GM21529 (cell line): ENCODE data around the gene FIZ1.
A peak's percentile ranks its signal among the peaks of the same experiment; 100 is the strongest.

Experiments used
- ATAC-seq: cut with Tn5 transposase; IDR thresholded peaks from one replicate; pipeline ENCODE4 v1.9.1; 2021; ENCODE audit not compliant: unreplicated experiment

FIZ1 gene

GRCh38 chr19:55599468-55599841 lies at the start of gene FIZ1:
TSS of gene FIZ1 (minus strand) at chr19:55599517. CDS start at chr19:55597865, 1,652 bp downstream.
- peak; percentile 45 for ATAC-seq

- ATAC-seq = no peak
Observed at GRCh38 chr19:55648585-55649267, 49.4 kb upstream of the FIZ1 start.

GRCh38 chr19:55647732-55648584 lies 48.6 kb upstream of the FIZ1 start, which contains the start of gene CCDC106:
TSS of gene CCDC106 (plus strand) at chr19:55648212. CDS start at chr19:55649047, 835 bp downstream.
- ATAC-seq = no peak

GRCh38 chr19:55646889-55647731 lies 47.8 kb upstream of the FIZ1 start:
- no peak for ATAC-seq

- ATAC-seq = no peak
Observed at GRCh38 chr19:55645512-55645881, 46.2 kb upstream of the FIZ1 start.

- ATAC-seq = no peak
Observed at GRCh38 chr19:55644842-55645511, 45.7 kb upstream of the FIZ1 start.

- no peak for ATAC-seq
Observed at GRCh38 chr19:55644191-55644833, 45.0 kb upstream of the FIZ1 start.

- no peak for ATAC-seq
Observed at GRCh38 chr19:55643887-55644176, 44.5 kb upstream of the FIZ1 start.

GRCh38 chr19:55643003-55643886 lies 43.9 kb upstream of the FIZ1 start, which contains the start of gene ZNF581:
TSS of gene ZNF581 (plus strand) at chr19:55643649. CDS start at chr19:55644572, 923 bp downstream.
- ATAC-seq = peak; percentile 26

GRCh38 chr19:55642153-55643002 lies 43.1 kb upstream of the FIZ1 start:
- ATAC-seq = no peak

- no peak for ATAC-seq
Observed at GRCh38 chr19:55641426-55642152, 42.3 kb upstream of the FIZ1 start.

- peak; percentile 31 for ATAC-seq
Observed at GRCh38 chr19:55640577-55641425, 41.5 kb upstream of the FIZ1 start, which contains the start of gene ZNF580. TSS of gene ZNF580 (plus strand) at chr19:55641002. CDS start at chr19:55642509, 1,507 bp downstream.

- ATAC-seq = peak; percentile 21
Observed at GRCh38 chr19:55640043-55640576, 40.8 kb upstream of the FIZ1 start.

GRCh38 chr19:55638864-55639359 lies 39.6 kb upstream of the FIZ1 start:
- no peak for ATAC-seq

GRCh38 chr19:55637534-55637933 lies 38.2 kb upstream of the FIZ1 start:
- ATAC-seq = no peak

GRCh38 chr19:55636723-55637122 lies 37.4 kb upstream of the FIZ1 start:
- no peak for ATAC-seq
